Keratinocyte (primary cell): ENCODE data around the gene PLCXD1. TPM values are rescaled to one million over a fixed set of nuclear protein-coding genes. Genes with fewer than 3 reads are reported as not detected.

ENCODE experiments used
- DNase-seq: peaks from one replicate; pipeline ENCODE4 v3.0.0-alpha.2; 2011; ENCODE audit warnings: low read depth, missing footprints, low spot score
- FAIRE-seq: peaks from 2 replicates; lab custom pipeline; 2011; peaks lifted over from hg19 to GRCh38; lab: Jason Lieb, UNC
- H2AFZ ChIP-seq: 2 replicates; pipeline ENCODE4 v1.6.0; 2012; ENCODE audit warnings: low read length, control low read depth, inconsistent platforms; ENCODE audit not compliant: control insufficient read depth
- H3K27ac ChIP-seq: 2 replicates; pipeline ENCODE4 v1.5.1; 2011; ENCODE audit warnings: low read length; ENCODE audit not compliant: control insufficient read depth, insufficient read depth
- H3K27me3 ChIP-seq: 3 replicates; pipeline ENCODE4 v1.6.0; 2011; ENCODE audit warnings: low read length; ENCODE audit not compliant: control insufficient read depth, insufficient read depth; ENCODE audit errors: extremely low read depth
- H3K36me3 ChIP-seq, 2 experiments: 2 replicates in 1 of 2; 3 replicates in 1 of 2; pipeline ENCODE4 v1.5.1; 2011; ENCODE audit warnings: low read length in 2 of 2, mild to moderate bottlenecking in 1 of 2; ENCODE audit not compliant: control insufficient read depth in 2 of 2, insufficient read depth in 2 of 2; ENCODE audit errors: extremely low read depth in 1 of 2
- H3K4me1 ChIP-seq: 3 replicates; pipeline ENCODE4 v1.5.1; 2011; ENCODE audit warnings: low read length; ENCODE audit not compliant: control insufficient read depth, insufficient read depth; ENCODE audit errors: extremely low read depth
- H3K4me2 ChIP-seq: 3 replicates; pipeline ENCODE4 v1.6.0; 2011; ENCODE audit warnings: low read depth, low read length; ENCODE audit not compliant: control insufficient read depth, insufficient read depth; ENCODE audit errors: extremely low read depth
- H3K4me3 ChIP-seq, 3 experiments: fragments of 200-600 bp in 1 of 3; sonication (generic) in 1 of 3; 2 replicates in 2 of 3; 3 replicates in 1 of 3; pipeline ENCODE4 v1.5.1; 2011 to 2016; ENCODE audit warnings: low read length in 3 of 3, mild to moderate bottlenecking in 3 of 3, control low read depth in 2 of 3, inconsistent platforms in 1 of 3, low read depth in 1 of 3, mixed read lengths in 1 of 3, mixed run types in 1 of 3, moderate library complexity in 1 of 3; ENCODE audit not compliant: control insufficient read depth in 2 of 3, insufficient read depth in 2 of 3; ENCODE audit errors: extremely low read depth in 1 of 3
- H3K79me2 ChIP-seq: 2 replicates; pipeline ENCODE4 v1.6.0; 2012; ENCODE audit warnings: low read length; ENCODE audit not compliant: control insufficient read depth, insufficient read depth
- H3K9ac ChIP-seq: 3 replicates; pipeline ENCODE4 v1.6.0; 2011; ENCODE audit warnings: low read length; ENCODE audit not compliant: control insufficient read depth, insufficient read depth; ENCODE audit errors: extremely low read depth
- H3K9me1 ChIP-seq: 3 replicates; pipeline ENCODE4 v1.6.0; 2011; ENCODE audit warnings: low read length; ENCODE audit not compliant: control insufficient read depth, insufficient read depth; ENCODE audit errors: extremely low read depth
- H3K9me3 ChIP-seq: 2 replicates; pipeline ENCODE4 v1.5.1; 2012; ENCODE audit warnings: low read depth, low read length; ENCODE audit not compliant: control insufficient read depth
- H4K20me1 ChIP-seq: 3 replicates; pipeline ENCODE4 v1.6.0; 2011; ENCODE audit warnings: low read length; ENCODE audit not compliant: control insufficient read depth, insufficient read depth; ENCODE audit errors: extremely low read depth
- EZH2 ChIP-seq: IDR thresholded peaks from one replicate; pipeline ENCODE4 v1.6.1; 2012; ENCODE audit warnings: inconsistent platforms, mild to moderate bottlenecking, low read length, moderate library complexity
- dilution Hi-C: fragments of 300-500 bp; cut with MboI; formaldehyde crosslinking; loops from one replicate; pipeline ENCODE4 v1.7.0; 2020; ENCODE audit warnings: low sequenced_read_pairs; ENCODE audit not compliant: extremely low pct_ligation_motif_present
- polyA plus RNA-seq, 5 experiments: library from polyadenylated mRNA; depleted of rRNA in 3 of 5; stranded (reverse) in 3 of 5; stranded (forward) in 1 of 5; unstranded in 1 of 5; fragments of >200 nt; gene quantifications; 1 replicate in 1 of 5; 2 replicates in 3 of 5; 3 replicates in 1 of 5; pipeline versions ENCODE4 v1.2.1 to v1.2.3, GENCODE V29; 2011 to 2012; ENCODE audit warnings: missing spikeins in 2 of 5, low read depth in 1 of 5, low replicate concordance in 1 of 5
- TF ChIP-seq, protein P1 (sequence below), 3 experiments: IDR thresholded peaks in 1 of 3; conservative IDR thresholded peaks in 1 of 3; optimal IDR thresholded peaks in 1 of 3; 2 replicates in 2 of 3; 3 replicates in 1 of 3; pipeline versions ENCODE3 to v1.5.1; 2011; ENCODE audit warnings: low read length in 3 of 3, mild to moderate bottlenecking in 3 of 3, moderate library complexity in 2 of 3, control low read depth in 1 of 3, inconsistent platforms in 1 of 3; ENCODE audit not compliant: insufficient read depth in 2 of 3; ENCODE audit errors: extremely low read depth in 1 of 3

Gene PLCXD1
- polyA plus RNA-seq, 1 donor (not counting 4 experiments of a cell fraction or from before 2014, with no cell fraction given): 6.3 TPM

DNA sequence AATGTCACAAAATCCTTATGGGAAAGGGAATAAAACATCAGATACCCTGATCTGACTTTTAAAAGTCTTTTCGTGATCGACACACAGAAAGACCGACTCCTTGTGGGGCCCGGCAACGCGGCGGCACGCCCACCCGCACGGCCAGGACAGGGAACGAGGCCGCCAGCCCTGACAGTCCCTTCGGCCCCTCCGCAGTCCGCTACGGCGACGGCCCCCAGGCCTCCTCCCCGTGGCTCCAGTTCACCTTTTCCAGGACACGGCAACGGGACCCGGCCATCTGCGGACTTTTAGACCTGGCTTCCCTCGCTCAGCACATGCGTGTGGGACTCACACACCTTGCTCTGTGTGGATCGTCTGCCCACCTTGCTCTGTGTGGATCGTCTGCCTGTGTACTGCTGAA, 71.0 kb downstream of the PLCXD1 start:
- Histone ChIP-seq H3K4me3 (no peak overlapping the region), H3K4me2 (no peak overlapping the region), H3K9ac (no peak overlapping the region), H3K4me1 (no peaks in the 10 kb centered on the region), H3K9me1 (no peaks in the 10 kb centered on the region), H3K27ac (no peak overlapping the region), H2AFZ (no peak overlapping the region), H4K20me1 (no peaks in the 10 kb centered on the region), H3K36me3 (peaks cover 1 to 3% of the 10 kb centered on the region in 2 experiments), H3K9me3 (no peaks in the 10 kb centered on the region), H3K79me2 (no peaks in the 10 kb centered on the region), H3K27me3 (no peaks in the 10 kb centered on the region)
- FAIRE-seq (no peak), DNase-seq (no peak)
- TF ChIP-seq EZH2: no peak
- TF ChIP-seq, protein P1, sequence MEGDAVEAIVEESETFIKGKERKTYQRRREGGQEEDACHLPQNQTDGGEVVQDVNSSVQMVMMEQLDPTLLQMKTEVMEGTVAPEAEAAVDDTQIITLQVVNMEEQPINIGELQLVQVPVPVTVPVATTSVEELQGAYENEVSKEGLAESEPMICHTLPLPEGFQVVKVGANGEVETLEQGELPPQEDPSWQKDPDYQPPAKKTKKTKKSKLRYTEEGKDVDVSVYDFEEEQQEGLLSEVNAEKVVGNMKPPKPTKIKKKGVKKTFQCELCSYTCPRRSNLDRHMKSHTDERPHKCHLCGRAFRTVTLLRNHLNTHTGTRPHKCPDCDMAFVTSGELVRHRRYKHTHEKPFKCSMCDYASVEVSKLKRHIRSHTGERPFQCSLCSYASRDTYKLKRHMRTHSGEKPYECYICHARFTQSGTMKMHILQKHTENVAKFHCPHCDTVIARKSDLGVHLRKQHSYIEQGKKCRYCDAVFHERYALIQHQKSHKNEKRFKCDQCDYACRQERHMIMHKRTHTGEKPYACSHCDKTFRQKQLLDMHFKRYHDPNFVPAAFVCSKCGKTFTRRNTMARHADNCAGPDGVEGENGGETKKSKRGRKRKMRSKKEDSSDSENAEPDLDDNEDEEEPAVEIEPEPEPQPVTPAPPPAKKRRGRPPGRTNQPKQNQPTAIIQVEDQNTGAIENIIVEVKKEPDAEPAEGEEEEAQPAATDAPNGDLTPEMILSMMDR (optimal IDR thresholded peaks at IDR 0.05 in 1 of 3, IDR thresholded peaks at IDR 0.05 in 1 of 3, conservative IDR thresholded peaks at IDR 0.05 in 1 of 3; ENCODE audit: extremely low read depth in 1 of 3, insufficient read depth in 2 of 3, low read length in 3 of 3): no peak
- dilution Hi-C loops: no loop called here

DNA sequence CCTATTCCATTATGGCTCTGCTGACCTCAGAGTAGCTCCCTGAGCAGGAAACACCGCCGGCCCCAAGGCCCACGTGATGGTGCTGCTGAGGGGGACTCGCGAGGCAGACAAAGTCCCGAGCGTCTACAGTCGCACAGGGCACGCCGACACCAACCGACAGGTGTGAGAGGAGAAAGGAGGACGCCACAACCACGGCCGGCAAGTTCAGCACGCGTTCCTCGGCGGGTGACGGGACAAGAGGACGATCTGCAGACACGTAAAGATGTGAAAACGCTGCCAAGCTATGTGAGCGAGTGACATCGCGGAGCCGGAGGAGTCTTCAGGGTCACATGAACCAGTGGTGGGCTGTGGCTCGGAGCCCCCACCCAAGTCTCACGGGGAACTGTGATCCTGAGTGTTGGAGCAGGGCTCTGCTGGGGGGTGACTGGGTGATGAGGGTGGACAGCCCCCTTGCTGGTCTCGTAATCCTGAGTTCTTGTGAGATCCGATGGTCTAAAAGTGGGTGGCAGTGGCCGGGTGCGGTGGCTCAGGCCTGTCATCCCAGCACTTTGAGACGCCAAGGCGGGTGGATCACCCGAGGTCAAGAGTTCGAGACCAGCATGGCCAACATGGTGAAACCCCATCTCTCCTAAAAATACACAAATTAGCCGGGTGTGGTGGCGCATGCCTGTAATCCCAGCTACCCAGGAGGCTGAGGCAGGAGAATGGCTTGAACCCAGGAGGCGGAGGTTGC, 71.6 kb downstream of the PLCXD1 start:
- no peak overlapping the region for H2AFZ ChIP-seq
- H3K27ac ChIP-seq: no peak overlapping the region
- no peak overlapping the region for H3K4me2 ChIP-seq
- no peak overlapping the region for H3K4me3 ChIP-seq
- dilution Hi-C loops: no loop called here
- DNase-seq (no peak), FAIRE-seq (no peak)
- H3K4me1 ChIP-seq: no peaks in the 10 kb centered on the region
- no peak overlapping the region for H3K9ac ChIP-seq
- H3K79me2 ChIP-seq: no peaks in the 10 kb centered on the region
- H3K9me3 ChIP-seq: no peaks in the 10 kb centered on the region
- no peaks in the 10 kb centered on the region for H4K20me1 ChIP-seq
- TF ChIP-seq, protein P1 (optimal IDR thresholded peaks at IDR 0.05 in 1 of 3, IDR thresholded peaks at IDR 0.05 in 1 of 3, conservative IDR thresholded peaks at IDR 0.05 in 1 of 3; ENCODE audit: extremely low read depth in 1 of 3, insufficient read depth in 2 of 3, low read length in 3 of 3): no peak
- TF ChIP-seq EZH2: no peak
- no peaks in the 10 kb centered on the region for H3K9me1 ChIP-seq
- peaks cover 1 to 3% of the 10 kb centered on the region in 2 experiments for H3K36me3 ChIP-seq
- no peaks in the 10 kb centered on the region for H3K27me3 ChIP-seq

Other genes with a start within 250 kb of the PLCXD1 start
- gene GTPBP6, start 37.4 kb downstream of the PLCXD1 start, polyA plus RNA-seq: 16.7 to 22.7 TPM (median 20.2 TPM) in 3 replicates
- gene PPP2R3B, start 105.5 kb downstream of the PLCXD1 start, polyA plus RNA-seq: 5.5 to 7.5 TPM (median 6.6 TPM) in 3 replicates